Right ventricle myocardium inferior (tissue), 1 donor: ENCODE results near the gene VDAC2. TPM values are rescaled to one million over a fixed set of nuclear protein-coding genes. Genes with fewer than 3 reads are reported as not detected.
"Not testable (repeated sequence)": the region's sequence is repeated elsewhere in the genome, so short reads cannot be mapped to it uniquely, and the experiment has no call there.

Source experiments
- ATAC-seq: fragments of 200-7000 bp; cut with Tn5 transposase; one replicate; pipeline ENCODE4 v1.9.1; 2020; ENCODE audit warnings: mild to moderate bottlenecking, moderate library complexity
- DNase-seq: peaks from one replicate; pipeline ENCODE4 v3.0.0; 2021; ENCODE audit errors: missing footprints
- intact Hi-C: fragments of 100-400 bp; cut with DNase I; formaldehyde crosslinking; loops from one replicate; pipeline ENCODE4 v1.11.0; 2022
- total RNA-seq: library from RNA; stranded (reverse); fragmentation: NEBNext Ultra II Directional; extraction: Animal tissue kit (Norgen Biotek cat#: 25700); gene quantifications from one replicate; pipeline ENCODE4 v1.2.1, GENCODE V29; 2021
- donor health status: DM: no; HTN: yes; CAD: no; lungs with severe emphysema.

VDAC2 gene
- total RNA-seq, 1 donor from 2014 or later: 470 TPM

DNA sequence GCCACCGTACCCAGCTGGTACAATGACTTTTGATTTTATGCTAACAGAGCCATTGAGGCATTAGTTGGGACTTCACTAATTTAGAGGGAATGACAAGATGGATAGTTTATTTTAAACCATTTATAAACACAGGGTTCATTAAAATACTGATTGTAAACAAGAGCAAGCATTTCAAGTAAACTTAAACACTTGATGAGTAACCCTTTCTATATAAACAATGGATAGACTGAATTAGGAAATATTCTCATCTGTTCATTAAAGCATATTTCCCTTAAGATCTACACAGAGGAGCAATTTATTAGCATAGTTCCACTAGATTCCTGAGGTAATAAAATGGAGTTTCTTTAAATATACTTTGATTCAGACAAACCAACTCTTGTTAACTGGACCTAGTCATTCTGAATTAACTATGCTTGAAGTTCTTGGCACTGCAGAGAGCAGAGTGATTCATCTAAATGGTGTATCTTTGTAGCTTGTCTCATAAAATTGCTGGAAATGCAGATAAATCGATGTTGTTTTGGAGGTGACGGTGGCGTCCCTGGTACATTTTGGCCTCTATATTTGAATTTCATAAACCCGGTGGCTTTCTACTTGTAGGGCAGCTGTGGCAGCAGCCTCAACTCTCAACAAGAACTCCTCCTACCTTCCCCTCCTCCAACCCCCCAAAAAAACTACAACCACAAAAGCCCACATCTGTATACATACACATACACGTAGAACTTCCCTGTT lies 15.4 kb upstream of the VDAC2 start:
- no peak for DNase-seq
- intact Hi-C loops: no loop called here
- ATAC-seq: no peak

GRCh38 chr10:75197066-75197465 lies 13.5 kb upstream of the VDAC2 start:
- intact Hi-C loops: no loop called here
- DNase-seq: no peak
- no peak for ATAC-seq

- ATAC-seq: no peak
- intact Hi-C loops: no loop called here
- no peak for DNase-seq
These were observed 12.7 kb upstream of the VDAC2 start for GRCh38 chr10:75197906-75198305.

GRCh38 chr10:75199949-75200348 lies 10.6 kb upstream of the VDAC2 start:
- intact Hi-C loops, ATAC-seq, DNase-seq: not testable (repeated sequence)

GRCh38 chr10:75201793-75202307 lies 8.7 kb upstream of the VDAC2 start:
- intact Hi-C loops: no loop called here
- DNase-seq (no peak), ATAC-seq (no peak)

GRCh38 chr10:75202321-75203045 lies 8.1 kb upstream of the VDAC2 start:
- ATAC-seq (peak; percentile 97), DNase-seq (peak; percentile 81)
- intact Hi-C loops: no loop called here

GRCh38 chr10:75203046-75203620 lies 7.5 kb upstream of the VDAC2 start:
- intact Hi-C loops, ATAC-seq, DNase-seq: not testable (repeated sequence)

DNA sequence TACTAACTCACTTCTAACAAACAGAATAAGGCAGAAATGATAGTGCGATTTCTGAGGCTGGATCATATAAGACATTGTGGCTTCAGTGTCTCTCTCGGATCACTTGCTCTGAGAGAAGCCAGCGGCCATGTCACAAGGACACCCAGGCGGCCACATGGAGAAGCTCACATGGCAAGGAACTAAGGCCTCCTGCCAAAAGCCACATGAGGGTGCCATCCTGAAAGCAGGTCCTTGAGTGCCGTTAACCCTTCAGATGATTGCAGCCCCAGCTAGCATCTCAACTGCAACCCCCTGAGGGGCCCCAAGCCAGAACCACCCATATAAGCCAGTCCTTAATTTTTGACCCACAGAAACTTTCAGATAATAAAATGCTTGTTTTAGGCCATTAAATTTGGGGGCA lies 6.9 kb upstream of the VDAC2 start:
- ATAC-seq (peak; percentile 30), DNase-seq (no peak)
- intact Hi-C loops: no loop called here

DNA sequence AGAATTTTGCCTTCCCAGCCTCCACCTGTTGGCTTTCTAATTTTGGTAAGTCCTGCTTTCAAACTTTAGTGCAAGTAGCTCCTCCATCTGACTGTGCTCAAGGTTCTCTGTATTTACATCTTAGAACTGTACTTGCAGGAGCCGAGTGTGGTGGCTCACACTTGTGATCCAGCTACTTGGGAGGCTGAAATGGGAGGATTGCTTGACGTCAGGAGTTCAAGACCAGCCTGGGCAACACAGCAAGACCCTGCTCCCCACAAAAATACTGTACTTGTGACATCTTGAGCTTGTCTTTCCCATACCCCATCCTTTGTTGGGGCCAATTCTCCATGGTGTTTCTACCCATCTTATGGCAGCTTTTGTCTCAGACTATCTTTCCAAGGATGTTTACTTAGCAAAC lies 4.7 kb upstream of the VDAC2 start:
- no peak for DNase-seq
- intact Hi-C loops: no loop called here
- no peak for ATAC-seq

DNA sequence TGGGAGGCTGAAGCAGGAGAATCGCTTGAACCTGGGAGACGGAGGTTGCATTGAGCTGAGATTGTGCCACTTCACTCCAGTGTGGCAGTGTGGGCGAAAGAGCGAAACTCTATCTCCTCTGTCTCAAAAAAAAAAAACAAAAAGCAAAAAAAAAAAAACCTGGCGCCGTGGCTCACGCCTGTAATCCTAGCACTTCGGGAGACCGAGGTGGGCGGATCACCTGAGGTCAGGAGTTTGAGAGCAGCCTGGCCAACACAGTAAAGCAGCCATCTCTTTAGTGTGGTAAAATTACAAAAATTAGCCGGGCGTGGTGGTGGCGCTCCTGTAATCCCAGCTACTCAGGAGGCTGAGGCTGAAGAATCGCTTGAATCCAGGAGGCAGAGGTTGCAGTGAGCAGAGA lies 4.0 kb upstream of the VDAC2 start:
- DNase-seq, intact Hi-C loops, ATAC-seq: not testable (repeated sequence)

- no peak for ATAC-seq
- intact Hi-C loops: no loop called here
- no peak for DNase-seq
These were observed 3.3 kb upstream of the VDAC2 start for GRCh38 chr10:75207079-75207856.

DNA sequence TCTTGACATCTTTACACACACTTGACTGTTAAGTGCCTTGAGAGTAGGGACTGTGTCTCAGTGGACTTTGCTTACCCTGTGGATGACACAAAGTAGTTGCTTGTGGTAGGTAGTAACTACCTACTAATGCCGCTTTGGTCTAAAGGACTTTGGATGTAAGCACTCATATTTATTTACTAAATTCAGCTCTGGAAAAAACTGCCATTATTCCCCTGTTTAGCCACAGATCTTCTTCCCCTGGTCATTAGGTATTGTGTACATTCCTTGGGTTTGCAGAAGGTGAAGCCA lies 2.8 kb upstream of the VDAC2 start:
- DNase-seq (no peak), ATAC-seq (no peak)
- intact Hi-C loops: no loop called here

- no peak for DNase-seq
These were observed 2.4 kb upstream of the VDAC2 start for GRCh38 chr10:75208181-75208580.

DNA sequence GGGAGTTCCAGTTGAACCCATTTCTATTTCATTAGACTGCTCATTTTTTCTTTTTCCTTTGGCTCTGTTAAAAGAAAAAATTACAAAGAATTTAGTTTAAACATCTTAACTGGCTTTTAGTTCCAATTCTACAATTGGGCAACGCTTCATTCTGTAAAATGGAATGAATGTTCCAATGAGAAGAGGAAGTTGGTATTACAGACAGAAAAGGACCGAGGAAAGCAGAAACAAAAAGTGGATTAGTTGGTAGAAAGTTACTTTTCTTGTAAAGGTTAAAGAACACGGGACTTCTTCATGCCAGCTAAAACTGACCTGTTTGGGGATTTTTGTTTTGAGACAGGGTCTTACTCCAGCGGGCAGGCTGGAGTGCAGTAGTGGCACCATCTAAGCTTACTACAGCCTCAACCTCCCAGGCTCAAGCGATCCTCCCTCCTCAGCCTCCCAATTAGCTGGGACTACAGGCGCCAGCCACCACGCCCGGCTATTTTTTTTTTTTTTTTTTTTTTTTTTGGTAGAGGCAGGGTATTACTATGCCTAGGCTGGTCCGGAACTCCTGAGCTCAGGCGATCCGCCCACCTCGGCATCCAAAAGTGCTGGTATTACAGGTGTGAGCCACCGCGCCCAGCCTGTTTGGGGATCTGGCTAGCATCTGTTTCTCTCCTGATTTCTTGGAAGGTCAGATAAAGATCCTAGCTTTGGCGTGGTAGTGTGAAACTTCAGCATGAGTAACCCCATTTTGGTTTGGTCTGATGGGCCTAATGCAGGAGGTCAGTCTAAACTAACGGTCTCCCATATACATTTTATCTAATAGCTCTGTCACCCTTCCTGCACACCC lies 1.3 kb upstream of the VDAC2 start:
- intact Hi-C loops: no loop called here
- ATAC-seq: no peak
- DNase-seq: peak; percentile 69

More at GRCh38 chr10:75208181-75208580, 2.4 kb upstream of the VDAC2 start:
- no peak for ATAC-seq
- intact Hi-C loops: no loop called here

- DNase-seq (peak; percentile 92), ATAC-seq (peak; percentile 88)
- intact Hi-C loops: loop anchor here (2.0 kb wide), 2 partner anchors 15 to 99 kb away; partner anchors contain the start of gene SAMD8
These were observed 695 bp upstream of the VDAC2 start for GRCh38 chr10:75209921-75210281.

- ATAC-seq (no peak), DNase-seq (no peak)
- intact Hi-C loops: loop anchor here (2.0 kb wide), 2 partner anchors 14 to 100 kb away; partner anchors contain the start of gene SAMD8
These were observed 553 bp downstream of the VDAC2 start for GRCh38 chr10:75211007-75211691.

GRCh38 chr10:75212343-75212742 lies 1.7 kb downstream of the VDAC2 start:
- intact Hi-C loops: no loop called here
- DNase-seq: no peak
- ATAC-seq: no peak

GRCh38 chr10:75220274-75220673 lies 9.7 kb downstream of the VDAC2 start:
- DNase-seq: no peak

More at GRCh38 chr10:75220274-75220673, 9.7 kb downstream of the VDAC2 start:
- intact Hi-C loops: no loop called here
- ATAC-seq: no peak
